ENCODE data around the gene M1AP. TPM values are rescaled to one million over a fixed set of nuclear protein-coding genes. Genes with fewer than 3 reads are reported as not detected.

The M1AP gene
- total RNA-seq, 4 donors from 2014 or later = not detected

DNA sequence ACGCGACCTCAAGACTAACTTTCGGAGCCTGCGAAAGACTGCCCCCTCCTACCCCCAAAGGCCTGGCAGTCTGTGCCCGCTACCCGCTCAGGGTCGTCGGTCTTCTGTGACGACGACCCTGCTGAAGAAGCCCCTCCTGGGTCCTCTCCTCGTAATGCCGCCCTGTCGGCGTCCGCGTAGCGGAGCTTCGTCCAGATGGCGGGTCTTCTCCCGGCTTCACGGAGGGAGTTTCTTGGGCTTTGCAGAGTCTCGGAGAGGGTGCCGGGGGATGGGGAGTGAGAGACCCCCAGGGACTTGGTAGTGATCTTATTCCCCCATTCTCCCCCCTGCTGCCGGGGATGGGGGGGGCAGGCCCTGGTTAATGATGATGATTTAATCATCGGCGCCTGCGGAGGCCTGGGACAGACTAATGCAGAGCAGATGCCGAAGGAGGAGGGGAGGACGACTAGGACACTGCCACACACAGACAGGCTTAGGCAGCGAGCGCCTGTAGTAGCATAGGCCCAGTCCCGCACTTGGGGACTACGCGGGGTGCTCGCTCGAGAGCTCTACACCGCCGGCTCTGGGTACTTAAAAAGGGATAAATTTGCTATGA is 140.1 kb downstream of the M1AP start:
- H3K9me3 ChIP-seq = no peaks in the 10 kb centered on the region
- peaks cover 0 to 46% (median 9%) of the 10 kb centered on the region in 4 donors for H3K4me1 ChIP-seq
- peak in 2 of 3 donors; percentile 68 to 70 for DNase-seq
- peak overlapping the region; percentile 57 to 85 (median 71) for H3K4me3 ChIP-seq
- TF ChIP-seq, protein P1, sequence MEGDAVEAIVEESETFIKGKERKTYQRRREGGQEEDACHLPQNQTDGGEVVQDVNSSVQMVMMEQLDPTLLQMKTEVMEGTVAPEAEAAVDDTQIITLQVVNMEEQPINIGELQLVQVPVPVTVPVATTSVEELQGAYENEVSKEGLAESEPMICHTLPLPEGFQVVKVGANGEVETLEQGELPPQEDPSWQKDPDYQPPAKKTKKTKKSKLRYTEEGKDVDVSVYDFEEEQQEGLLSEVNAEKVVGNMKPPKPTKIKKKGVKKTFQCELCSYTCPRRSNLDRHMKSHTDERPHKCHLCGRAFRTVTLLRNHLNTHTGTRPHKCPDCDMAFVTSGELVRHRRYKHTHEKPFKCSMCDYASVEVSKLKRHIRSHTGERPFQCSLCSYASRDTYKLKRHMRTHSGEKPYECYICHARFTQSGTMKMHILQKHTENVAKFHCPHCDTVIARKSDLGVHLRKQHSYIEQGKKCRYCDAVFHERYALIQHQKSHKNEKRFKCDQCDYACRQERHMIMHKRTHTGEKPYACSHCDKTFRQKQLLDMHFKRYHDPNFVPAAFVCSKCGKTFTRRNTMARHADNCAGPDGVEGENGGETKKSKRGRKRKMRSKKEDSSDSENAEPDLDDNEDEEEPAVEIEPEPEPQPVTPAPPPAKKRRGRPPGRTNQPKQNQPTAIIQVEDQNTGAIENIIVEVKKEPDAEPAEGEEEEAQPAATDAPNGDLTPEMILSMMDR (IDR thresholded peaks at IDR 0.05) = no peak
- no peak for TF ChIP-seq POLR2A (IDR thresholded peaks at IDR 0.05)
- peak overlapping the region; percentile 91 to 99 (median 97) for H3K27ac ChIP-seq
- H3K27me3 ChIP-seq = peaks cover 0 to 17% of the 10 kb centered on the region in 2 donors
- H3K36me3 ChIP-seq = peaks cover 0 to 13% (median 0%) of the 10 kb centered on the region in 3 donors

Other genes starting within 250 kb of the M1AP start
- gene C2orf81, start 226.7 kb downstream of the M1AP start, total RNA-seq = 1 to 10 TPM in 3 of 4 donors, under 1 TPM in 1; 0.94 to 3.3 (median 1.7) TPM
- gene WDR54, start 226.6 kb downstream of the M1AP start, total RNA-seq = 1 to 10 TPM in 3 of 4 donors, not detected in 1; 1.2 to 2.5 (median 2.3) TPM
- gene RTKN, start 206.4 kb downstream of the M1AP start, total RNA-seq = 10 to 100 TPM; 46.2 to 99.9 (median 75.7) TPM
- gene INO80B, start 193.2 kb downstream of the M1AP start, total RNA-seq = 10 to 100 TPM in 3 of 4 donors, 1 to 10 TPM in 1; 5.4 to 83.3 (median 41.8) TPM
- 10 to 100 TPM; 46.2 to 81.3 (median 59.9) TPM for gene WBP1, start 189.9 kb downstream of the M1AP start, total RNA-seq
- gene MOGS, start 182.9 kb downstream of the M1AP start, total RNA-seq = 100 to 1,000 TPM in 1 of 4 donors, 10 to 100 TPM in 3; 55.3 to 122 (median 85.9) TPM
- gene MRPL53, start 175.7 kb downstream of the M1AP start, total RNA-seq = 10 to 100 TPM; 17.8 to 23.8 (median 20.0) TPM
- 100 to 1,000 TPM in 1 of 4 donors, 10 to 100 TPM in 3; 60.6 to 132 (median 94.7) TPM for gene CCDC142, start 165.3 kb downstream of the M1AP start, total RNA-seq
- 10 to 100 TPM; 42.9 to 79.5 (median 65.2) TPM for gene TTC31, start 165.2 kb downstream of the M1AP start, total RNA-seq
- 1 to 10 TPM in 3 of 4 donors, not detected in 1; 2.8 to 6.9 (median 6.8) TPM for gene LBX2, start 148.7 kb downstream of the M1AP start, total RNA-seq
- 10 to 100 TPM; 14.0 to 18.9 (median 16.2) TPM for gene PCGF1, start 140.6 kb downstream of the M1AP start, total RNA-seq
- 1 to 10 TPM in 2 of 4 donors, under 1 TPM in 1, not detected in 1; 0.53 to 1.7 (median 1.7) TPM for gene TLX2, start 133.9 kb downstream of the M1AP start, total RNA-seq
- 100 to 1,000 TPM in 1 of 4 donors, 10 to 100 TPM in 3; 14.0 to 116 (median 75.3) TPM for gene DQX1, start 122.1 kb downstream of the M1AP start, total RNA-seq
- gene AUP1, start 118.6 kb downstream of the M1AP start, total RNA-seq = 100 to 1,000 TPM; 183 to 233 (median 213) TPM
- 10 to 100 TPM; 20.6 to 25.5 (median 24.2) TPM for gene HTRA2, start 118.4 kb downstream of the M1AP start, total RNA-seq
- gene LOXL3, start 94.4 kb downstream of the M1AP start, total RNA-seq = 1 to 10 TPM in 3 of 4 donors, under 1 TPM in 1; 0.88 to 8.0 (median 4.8) TPM
- 10 to 100 TPM; 14.5 to 38.0 (median 26.3) TPM for gene DOK1, start 93.6 kb downstream of the M1AP start, total RNA-seq
- 1 to 10 TPM; 1.6 to 6.5 (median 3.3) TPM for gene SEMA4F, start 5.9 kb upstream of the M1AP start, total RNA-seq
- gene HK2, start 185.8 kb upstream of the M1AP start, total RNA-seq = 10 to 100 TPM in 3 of 4 donors, 1 to 10 TPM in 1; 9.9 to 39.9 (median 24.8) TPM

Data from Peyer's patch (tissue), 4 donors.